ENCODE data around the gene PPFIA4.

Gene PPFIA4

DNA sequence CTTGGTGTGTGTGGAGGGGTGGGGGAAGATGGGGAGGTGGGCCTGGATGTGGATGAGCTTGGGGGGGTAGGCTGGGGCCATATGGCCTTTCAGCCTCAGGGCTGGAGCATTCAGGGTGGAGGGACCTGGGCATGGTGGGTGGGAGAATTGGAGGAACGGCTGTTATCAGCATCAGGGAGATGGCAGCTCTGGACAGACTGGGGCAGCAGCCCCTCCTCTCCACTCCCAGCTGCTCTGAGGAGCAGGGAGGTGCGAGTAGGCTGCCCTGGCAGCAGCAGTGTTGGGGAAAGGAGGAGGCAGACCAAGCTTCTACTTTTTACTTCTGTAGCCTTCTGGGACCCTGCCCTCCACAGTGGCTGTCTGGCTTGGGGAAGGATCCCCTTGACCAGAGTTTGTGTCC is 10.2 kb downstream of the PPFIA4 start:
- Histone ChIP-seq H3K36me3 (ENCODE audit: control insufficient read depth, insufficient read depth, low read length) (no peaks in the 10 kb centered on the region; the same call in 1 of the 2 replicates), H3K4me3 (replicated peaks; ENCODE audit: low read depth, low read length) (no peak overlapping the region), H3K27me3 (replicated peaks; ENCODE audit: control insufficient read depth, insufficient read depth, low read length) (no peaks in the 10 kb centered on the region)
- TF ChIP-seq, protein P1, sequence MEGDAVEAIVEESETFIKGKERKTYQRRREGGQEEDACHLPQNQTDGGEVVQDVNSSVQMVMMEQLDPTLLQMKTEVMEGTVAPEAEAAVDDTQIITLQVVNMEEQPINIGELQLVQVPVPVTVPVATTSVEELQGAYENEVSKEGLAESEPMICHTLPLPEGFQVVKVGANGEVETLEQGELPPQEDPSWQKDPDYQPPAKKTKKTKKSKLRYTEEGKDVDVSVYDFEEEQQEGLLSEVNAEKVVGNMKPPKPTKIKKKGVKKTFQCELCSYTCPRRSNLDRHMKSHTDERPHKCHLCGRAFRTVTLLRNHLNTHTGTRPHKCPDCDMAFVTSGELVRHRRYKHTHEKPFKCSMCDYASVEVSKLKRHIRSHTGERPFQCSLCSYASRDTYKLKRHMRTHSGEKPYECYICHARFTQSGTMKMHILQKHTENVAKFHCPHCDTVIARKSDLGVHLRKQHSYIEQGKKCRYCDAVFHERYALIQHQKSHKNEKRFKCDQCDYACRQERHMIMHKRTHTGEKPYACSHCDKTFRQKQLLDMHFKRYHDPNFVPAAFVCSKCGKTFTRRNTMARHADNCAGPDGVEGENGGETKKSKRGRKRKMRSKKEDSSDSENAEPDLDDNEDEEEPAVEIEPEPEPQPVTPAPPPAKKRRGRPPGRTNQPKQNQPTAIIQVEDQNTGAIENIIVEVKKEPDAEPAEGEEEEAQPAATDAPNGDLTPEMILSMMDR (IDR thresholded peaks at IDR 0.05; ENCODE audit: insufficient read depth, low read length, poor library complexity, severe bottlenecking), result no peak
- DNase-seq (ENCODE audit: extremely low read depth, insufficient read length), result no peak

DNA sequence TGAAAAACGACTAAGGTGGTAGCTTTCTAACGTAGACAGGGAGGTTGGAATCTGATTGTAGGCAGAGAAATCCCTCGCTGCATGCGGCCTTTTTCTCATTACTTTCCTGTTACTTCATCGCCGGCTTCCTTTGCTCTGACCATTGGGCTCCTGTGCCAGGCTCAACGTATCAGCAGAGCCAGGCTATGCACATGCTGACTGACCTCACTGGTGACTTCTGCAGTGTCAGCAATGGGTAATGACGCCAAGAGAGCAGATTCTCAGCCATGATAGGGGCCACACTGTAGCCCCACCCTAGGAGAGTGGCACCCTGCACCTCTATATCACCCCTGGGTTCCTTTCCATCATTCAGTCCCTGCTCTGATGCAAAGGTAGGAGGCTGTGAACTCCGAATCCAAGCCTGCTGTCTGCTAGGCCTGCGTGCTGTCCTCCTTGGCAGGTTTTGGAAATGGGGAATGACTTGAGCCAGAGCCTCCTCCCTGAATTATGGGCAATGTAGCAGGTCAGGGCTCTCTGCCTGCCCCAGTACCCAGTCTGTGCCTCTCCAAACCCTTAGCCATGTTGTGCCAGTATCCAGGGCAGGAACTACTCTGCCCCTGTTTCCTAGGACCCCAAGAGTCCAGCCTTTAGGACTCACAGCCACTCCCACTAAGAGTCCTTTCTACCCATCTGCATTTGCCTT is 11.4 kb downstream of the PPFIA4 start:
- Histone ChIP-seq H3K27me3 (replicated peaks; ENCODE audit: control insufficient read depth, insufficient read depth, low read length) (no peaks in the 10 kb centered on the region), H3K36me3 (ENCODE audit: control insufficient read depth, insufficient read depth, low read length) (no peaks in the 10 kb centered on the region; the same call in 1 of the 2 replicates), H3K4me3 (replicated peaks; ENCODE audit: low read depth, low read length) (no peak overlapping the region)
- TF ChIP-seq, protein P1 (IDR thresholded peaks at IDR 0.05; ENCODE audit: insufficient read depth, low read length, poor library complexity, severe bottlenecking), result no peak
- DNase-seq (ENCODE audit: extremely low read depth, insufficient read length), result no peak

DNA sequence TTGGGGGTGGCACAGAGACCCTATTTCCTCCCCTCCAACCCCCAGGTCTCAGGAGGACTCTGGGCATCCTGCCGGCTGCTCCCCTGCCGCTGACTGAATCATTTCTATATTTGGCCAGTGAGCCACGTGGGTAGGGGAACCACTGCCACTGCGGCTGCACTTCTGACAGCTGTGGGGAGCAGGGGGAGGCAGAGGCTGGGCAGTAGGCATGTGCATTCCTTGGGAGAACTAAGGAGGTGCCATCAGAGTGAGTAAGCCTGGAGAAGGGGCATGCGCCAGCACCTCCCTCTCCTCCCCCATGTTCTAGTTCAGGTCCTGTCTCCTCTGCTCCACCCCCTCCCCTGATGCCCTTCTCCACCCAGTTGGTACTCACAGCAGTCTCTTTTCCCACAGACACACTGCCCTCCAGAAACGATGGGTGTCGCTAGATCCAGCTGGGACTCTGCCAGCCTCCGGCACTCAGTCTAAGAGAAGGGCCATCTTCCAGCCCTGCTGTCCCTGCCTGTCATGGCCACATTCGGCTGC is 12.0 kb downstream of the PPFIA4 start:
- Histone ChIP-seq H3K27me3 (replicated peaks; ENCODE audit: control insufficient read depth, insufficient read depth, low read length) (no peaks in the 10 kb centered on the region), H3K36me3 (ENCODE audit: control insufficient read depth, insufficient read depth, low read length) (no peaks in the 10 kb centered on the region; the same call in 1 of the 2 replicates)
- DNase-seq (ENCODE audit: extremely low read depth, insufficient read length), result no peak

DNA sequence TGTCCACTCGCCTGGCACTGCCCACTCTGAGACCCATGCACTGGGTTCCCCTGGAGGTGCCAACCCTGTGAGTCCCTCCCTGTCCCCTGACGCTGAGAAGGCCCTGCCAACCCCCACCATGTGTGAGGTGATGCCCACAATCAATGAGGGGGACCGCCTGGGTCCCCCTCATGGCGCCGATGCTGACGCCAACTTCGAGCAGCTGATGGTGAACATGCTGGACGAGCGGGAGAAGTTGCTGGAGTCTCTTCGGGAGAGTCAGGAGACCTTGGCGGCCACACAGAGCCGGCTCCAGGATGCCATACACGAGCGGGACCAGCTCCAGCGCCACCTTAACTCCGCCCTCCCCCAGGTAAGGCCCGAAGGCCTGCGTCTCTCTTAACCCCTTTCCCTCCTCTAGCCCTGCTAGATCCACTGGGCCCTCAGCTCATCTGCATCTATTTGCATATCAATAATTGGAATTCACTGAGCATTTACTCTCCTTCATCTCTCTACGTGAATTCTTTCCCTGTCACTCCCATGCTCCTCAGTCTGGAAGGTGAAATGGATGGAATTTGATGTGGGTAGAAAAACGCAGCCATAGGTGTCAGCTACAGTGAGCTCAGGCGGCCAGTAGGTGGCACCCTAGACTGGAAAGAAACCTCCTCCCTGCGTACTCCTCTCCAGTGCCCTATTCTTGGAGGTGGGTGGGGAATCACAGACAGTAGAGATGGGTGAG is 12.8 kb downstream of the PPFIA4 start:
- no peak overlapping the region for H3K4me3 ChIP-seq (replicated peaks; ENCODE audit: low read depth, low read length)
- DNase-seq (ENCODE audit: extremely low read depth, insufficient read length), result no peak
- TF ChIP-seq, protein P1 (IDR thresholded peaks at IDR 0.05; ENCODE audit: insufficient read depth, low read length, poor library complexity, severe bottlenecking), result peak; percentile 92
- H3K27me3 ChIP-seq (replicated peaks; ENCODE audit: control insufficient read depth, insufficient read depth, low read length), result no peaks in the 10 kb centered on the region
- no peaks in the 10 kb centered on the region; the same call in 1 of the 2 replicates for H3K36me3 ChIP-seq (ENCODE audit: control insufficient read depth, insufficient read depth, low read length)

More for the DNA sequence above, 12.0 kb downstream of the PPFIA4 start:
- TF ChIP-seq, protein P1 (IDR thresholded peaks at IDR 0.05; ENCODE audit: insufficient read depth, low read length, poor library complexity, severe bottlenecking), result no peak
- no peak overlapping the region for H3K4me3 ChIP-seq (replicated peaks; ENCODE audit: low read depth, low read length)

DNA sequence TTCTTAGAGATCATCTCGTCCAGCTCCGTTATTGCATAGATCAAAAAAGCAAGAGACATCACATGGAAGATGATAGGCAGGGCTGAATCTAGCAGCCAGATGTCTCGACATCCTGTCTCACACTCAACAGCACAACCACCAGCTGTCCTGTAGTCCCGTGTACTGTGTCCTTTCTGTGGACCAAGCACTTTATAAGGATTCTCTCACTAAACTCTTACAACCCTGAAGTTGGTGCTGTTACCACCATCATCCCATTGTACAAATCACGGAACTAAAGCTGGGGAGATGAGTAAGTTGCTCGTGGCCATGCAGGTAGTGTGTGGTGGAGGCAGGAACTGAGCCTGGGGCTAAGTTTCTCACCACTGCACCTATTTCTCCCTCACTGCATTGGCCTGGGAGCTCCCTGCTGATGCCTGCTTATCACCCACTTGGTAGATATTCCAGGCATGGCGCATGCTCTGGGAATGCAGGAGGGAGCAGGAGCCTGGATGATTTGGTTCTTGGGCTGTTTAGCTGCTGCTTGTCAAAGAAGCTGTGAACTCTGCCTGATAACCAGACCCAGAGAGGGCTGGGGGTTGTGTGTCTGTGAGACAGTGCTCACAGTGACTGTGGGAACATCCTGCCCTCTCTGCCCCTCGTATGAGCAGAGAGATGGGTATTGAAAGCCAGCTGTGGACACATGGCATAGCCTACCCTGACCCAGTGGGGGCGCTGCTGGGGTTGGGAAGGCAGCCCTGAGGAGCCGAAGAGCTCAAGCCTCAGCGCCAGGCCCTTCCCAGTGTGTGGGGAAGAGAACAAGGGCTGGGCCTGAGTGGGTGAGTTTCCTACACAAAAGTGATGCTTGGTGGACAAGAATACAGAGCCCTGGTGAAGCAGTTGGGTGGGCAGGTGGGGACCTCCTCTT is 13.6 kb downstream of the PPFIA4 start:
- no peaks in the 10 kb centered on the region for H3K27me3 ChIP-seq (replicated peaks; ENCODE audit: control insufficient read depth, insufficient read depth, low read length)
- no peak overlapping the region for H3K4me3 ChIP-seq (replicated peaks; ENCODE audit: low read depth, low read length)
- H3K36me3 ChIP-seq (ENCODE audit: control insufficient read depth, insufficient read depth, low read length), result no peaks in the 10 kb centered on the region; the same call in 1 of the 2 replicates
- no peak for DNase-seq (ENCODE audit: extremely low read depth, insufficient read length)
- TF ChIP-seq, protein P1 (IDR thresholded peaks at IDR 0.05; ENCODE audit: insufficient read depth, low read length, poor library complexity, severe bottlenecking), result peak; percentile 29
